GM18861 (cell line): ENCODE data around the gene TRMT44.

Experiments used
- ATAC-seq: cut with Tn5 transposase; IDR thresholded peaks from one replicate; pipeline ENCODE4 v1.9.1; 2021; ENCODE audit not compliant: unreplicated experiment

Gene TRMT44

GRCh38 chr4:8434251-8435073 lies 6.1 kb upstream of the TRMT44 start:
- no peak for ATAC-seq

GRCh38 chr4:8435656-8436121 lies 4.9 kb upstream of the TRMT44 start:
- peak; percentile 40 for ATAC-seq

DNA sequence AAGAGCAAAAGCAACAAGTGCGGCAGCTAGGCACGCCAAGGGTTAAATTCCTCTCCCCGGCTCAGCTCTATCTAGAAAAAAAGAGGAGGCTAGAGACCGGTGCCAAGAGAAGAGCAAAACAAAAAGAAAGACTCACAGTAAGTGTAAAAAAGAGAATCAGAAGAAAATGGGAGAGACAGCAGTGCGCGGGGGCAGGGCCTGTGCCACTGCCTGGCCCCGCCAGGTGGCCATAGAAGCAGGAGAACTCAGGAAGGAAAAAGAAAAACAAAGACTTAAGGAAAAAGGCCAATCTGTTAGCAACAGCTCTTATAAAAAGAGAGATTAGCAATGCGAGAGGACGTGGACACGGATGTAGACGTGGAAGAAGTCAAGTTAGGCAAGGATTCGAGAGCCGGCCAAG lies 3.3 kb upstream of the TRMT44 start:
- no peak for ATAC-seq

DNA sequence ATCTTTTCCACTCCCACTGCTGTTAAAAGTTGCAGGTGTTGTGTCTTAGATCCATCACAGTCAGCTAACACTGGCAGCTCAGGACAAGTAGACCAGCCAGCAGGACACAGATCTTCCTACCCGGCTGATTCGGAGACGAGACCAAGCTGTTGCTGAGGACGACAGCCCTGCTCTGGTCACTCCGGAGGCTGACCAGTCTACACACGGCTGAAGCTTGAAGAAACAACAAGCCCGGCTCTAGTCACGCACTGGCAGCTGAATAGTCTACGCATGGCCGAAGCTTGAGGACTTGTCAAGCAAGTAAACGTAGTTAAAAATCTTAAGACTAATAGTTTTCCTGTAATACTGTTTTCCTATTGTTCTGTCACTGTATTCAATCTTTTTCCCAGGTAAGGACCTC lies 1.8 kb upstream of the TRMT44 start:
- no peak for ATAC-seq

DNA sequence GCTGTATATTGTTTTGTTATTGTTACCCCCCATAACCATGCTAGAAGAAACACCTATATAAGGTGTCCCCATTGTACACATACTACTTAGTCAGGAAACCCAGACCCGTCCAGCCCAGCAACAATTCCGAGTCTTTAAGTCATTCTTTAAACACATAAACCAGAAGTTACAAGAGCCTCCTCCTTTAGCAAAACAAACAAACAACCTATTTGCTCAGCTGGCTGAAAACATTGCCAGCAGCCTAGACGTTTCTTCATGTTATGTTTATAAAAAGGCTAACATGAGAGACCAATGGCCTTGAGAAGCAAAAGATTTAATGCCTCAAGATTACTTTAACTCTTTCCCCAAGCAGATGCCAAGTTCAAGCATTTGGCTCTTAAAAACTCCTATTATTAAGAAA lies 1.4 kb upstream of the TRMT44 start:
- ATAC-seq, result no peak

GRCh38 chr4:8439914-8440491 lies 574 bp upstream of the TRMT44 start:
- ATAC-seq, result peak; percentile 25

GRCh38 chr4:8441499-8442091 lies 1.0 kb downstream of the TRMT44 start:
- no peak for ATAC-seq

DNA sequence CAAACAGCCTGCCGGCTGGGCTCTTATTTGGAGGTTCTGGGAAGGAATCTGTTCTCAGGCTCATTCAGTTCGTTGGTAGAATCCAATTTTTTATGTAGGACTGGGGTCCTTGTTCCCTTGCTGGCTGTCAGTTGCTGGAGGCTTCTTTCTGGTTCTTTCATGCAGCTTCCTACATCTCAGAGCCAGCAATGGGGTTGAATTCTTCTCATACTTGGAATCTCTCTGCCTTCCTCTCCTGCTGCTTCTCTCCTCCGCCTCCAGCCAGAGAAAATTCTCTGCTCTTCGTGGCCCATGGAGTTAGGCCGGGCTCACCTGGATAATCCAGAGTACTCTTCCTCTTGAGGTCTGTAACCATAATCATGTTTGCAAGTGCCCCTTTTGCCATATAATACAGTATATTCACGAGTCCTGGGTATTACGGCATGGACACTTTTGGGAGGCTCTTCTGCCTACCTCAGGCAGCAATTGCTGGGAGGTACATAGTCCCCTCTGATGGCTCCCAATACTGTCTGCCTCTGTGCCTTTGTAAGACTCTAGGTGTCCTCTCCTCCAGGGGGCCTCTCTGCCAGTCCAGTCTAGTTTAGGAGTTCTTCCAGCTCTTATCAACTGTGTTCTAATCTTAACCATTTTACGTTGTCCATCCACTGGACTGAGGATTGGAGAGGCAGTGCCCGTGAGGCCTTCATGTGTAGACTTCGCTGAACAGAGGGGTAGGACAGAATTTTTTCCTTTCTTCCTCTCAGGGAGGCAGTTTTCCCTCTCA lies 2.2 kb downstream of the TRMT44 start:
- ATAC-seq, result no peak

GRCh38 chr4:8443801-8444200 lies 3.2 kb downstream of the TRMT44 start:
- no peak for ATAC-seq

GRCh38 chr4:8446122-8446521 lies 5.5 kb downstream of the TRMT44 start:
- no peak for ATAC-seq

DNA sequence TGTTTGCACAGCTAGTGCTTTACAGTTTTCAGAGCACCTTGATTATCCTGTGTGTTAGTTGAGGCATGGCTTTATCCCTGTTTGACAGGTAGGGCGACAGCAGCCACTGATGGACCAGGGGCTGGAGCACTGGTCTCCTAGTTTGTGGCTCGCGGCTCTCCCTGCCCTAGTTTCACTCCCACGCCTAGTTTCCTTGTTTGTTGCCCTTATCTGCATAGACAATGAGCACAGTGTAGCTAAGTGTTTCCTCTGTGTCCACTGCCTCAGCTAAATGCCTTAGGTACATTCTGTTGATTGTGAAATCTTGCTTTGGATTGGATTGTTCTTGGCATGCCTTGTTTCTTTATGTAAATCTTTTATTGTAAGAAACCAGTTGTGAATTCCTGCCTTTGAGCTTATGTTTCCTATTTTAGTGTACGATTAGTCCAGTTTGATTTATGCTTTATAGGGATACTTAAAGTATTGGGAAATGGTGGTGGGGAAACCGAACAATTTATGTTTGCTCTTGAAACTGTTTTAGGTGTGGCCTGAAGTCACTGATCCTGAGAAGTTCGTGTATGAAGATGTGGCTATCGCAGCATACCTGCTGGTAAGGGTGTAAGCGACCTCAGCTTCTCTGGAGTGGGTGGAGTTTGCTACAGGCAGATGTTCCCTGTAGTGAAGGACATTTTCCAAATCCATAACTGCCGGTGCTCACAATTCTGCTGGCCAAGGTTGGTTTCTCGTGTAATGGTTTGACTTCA lies 11.0 kb downstream of the TRMT44 start:
- no peak for ATAC-seq

GRCh38 chr4:8453957-8454356 lies 13.4 kb downstream of the TRMT44 start:
- ATAC-seq, result no peak

DNA sequence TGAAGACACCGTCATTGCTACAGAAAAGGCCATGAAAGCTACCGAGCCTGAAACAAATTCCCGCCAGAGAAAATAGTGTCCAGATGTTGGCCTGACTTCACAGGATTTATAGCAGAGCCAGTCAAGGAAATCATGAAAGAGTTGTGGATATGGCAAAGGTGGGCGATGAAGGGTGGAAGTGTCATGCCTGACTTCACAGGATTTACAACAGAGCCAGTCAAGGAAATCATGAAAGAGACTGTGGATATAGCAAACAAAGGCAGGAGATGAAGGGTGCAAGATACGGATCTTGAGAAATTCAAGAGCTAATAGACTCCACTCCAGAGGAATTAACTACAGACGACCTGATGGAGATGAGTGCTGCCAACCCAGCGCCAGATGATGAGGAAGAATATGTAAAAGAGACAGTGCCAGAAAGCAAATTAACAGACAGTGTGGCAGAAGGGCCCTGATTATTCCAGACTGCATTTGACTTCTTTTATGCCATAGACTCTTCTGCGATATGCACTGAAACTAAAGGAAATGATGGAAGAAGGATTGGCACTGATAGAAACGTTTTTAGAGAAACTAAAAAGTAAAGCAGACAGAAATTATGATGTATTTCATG lies 17.2 kb downstream of the TRMT44 start:
- no peak for ATAC-seq

DNA sequence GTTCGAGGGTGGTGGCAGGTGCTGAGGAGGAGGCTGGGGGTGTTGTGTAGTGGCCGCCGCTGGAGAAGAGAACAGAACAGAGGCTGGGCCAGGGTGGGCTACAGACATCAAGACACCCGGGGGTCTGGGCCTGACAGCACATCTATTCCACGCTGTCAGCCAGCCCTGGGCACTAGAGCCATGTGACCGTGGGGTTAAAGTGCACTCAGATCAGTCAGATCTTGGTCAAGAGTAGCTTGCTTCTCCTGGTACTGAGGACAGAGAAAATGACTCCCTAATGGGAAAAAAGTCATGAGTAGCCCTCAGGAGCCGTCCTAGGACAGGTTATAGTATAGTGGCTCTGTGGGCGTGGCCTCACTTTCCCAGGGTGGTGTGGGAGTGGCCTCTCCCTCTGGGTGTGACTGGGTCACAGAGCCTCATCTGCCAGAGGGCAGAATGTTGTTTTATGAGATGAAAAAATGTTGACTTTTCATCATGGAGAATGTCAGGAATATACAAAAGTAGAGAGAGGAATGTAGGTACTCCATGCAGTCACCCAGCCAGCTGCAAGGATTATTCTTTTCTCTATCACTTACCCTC lies 19.4 kb downstream of the TRMT44 start:
- no peak for ATAC-seq

DNA sequence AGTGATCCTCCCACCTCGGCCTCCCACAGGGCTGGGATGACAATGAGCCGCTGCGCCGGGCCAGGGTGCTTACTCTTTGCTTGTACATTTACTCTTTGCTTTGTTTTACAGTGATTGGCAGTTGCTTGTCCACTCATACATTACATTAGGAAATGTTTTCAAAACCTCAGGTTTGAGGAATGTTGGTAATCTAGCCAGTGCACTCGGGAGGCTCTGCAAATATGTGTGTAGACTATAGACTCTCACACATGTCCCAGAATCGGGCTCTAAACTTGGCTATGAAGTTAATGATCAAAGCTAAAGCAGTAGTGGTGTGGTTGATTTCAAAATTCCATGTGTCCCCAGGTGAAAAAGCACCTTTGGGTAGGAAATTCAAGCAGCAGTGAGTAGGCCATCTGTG lies 20.5 kb downstream of the TRMT44 start:
- no peak for ATAC-seq

DNA sequence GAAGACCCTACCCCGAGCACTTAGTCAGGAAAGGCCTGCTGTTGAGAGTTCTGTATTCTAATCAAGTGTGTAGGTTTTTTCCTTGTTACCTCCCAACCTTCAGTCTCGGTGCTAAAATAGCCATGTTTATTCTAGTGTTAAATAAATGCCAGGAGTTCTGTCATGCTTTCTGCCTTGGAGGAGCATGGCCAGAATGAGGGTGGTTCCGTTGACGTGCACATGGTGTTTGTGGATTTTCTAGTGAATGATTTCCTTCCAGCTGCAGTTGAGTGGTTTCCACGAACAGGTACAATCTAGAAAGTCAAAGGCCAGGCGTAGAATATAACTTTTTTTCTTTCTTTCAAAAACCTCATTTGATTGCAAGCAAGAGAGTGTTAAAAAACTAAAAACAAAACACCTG lies 21.0 kb downstream of the TRMT44 start:
- ATAC-seq, result no peak

DNA sequence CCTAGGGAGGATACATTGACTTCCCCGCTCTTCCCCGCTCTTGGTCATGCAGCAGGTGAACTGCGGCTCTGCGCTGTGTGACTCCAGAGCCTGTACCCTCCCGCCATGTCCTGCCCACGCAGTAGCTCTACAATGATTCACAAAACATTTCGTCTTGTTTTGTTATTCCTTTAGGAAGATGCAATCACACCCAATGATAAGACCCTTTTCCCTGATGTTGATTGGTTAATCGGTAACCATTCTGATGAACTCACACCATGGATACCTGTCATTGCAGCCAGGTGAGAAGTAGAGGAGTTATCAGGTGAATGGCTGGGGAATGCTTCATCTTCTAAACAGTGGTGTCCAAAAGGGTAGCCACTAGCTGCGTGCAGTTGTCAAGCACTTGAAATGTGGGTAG lies 23.2 kb downstream of the TRMT44 start:
- no peak for ATAC-seq

DNA sequence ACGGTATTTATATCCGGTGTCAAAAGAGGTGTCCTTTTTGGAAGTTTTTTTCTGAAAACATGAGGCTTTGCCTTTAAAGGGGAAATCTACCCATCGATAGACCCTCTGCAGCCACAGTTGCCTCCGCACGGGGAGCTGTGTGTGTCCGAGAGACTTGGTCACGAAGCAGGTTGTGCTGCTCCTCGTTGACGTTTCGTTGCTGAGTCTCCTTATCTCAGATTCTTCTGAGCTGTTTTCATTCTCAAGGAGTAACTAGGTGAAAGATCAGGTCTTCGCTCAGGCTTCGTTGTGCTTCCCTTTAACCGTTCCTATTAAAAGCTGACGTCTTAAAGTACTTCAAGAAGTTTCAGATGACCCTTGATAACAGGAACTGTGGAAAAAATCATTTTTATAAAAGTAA lies 23.8 kb downstream of the TRMT44 start:
- no peak for ATAC-seq

DNA sequence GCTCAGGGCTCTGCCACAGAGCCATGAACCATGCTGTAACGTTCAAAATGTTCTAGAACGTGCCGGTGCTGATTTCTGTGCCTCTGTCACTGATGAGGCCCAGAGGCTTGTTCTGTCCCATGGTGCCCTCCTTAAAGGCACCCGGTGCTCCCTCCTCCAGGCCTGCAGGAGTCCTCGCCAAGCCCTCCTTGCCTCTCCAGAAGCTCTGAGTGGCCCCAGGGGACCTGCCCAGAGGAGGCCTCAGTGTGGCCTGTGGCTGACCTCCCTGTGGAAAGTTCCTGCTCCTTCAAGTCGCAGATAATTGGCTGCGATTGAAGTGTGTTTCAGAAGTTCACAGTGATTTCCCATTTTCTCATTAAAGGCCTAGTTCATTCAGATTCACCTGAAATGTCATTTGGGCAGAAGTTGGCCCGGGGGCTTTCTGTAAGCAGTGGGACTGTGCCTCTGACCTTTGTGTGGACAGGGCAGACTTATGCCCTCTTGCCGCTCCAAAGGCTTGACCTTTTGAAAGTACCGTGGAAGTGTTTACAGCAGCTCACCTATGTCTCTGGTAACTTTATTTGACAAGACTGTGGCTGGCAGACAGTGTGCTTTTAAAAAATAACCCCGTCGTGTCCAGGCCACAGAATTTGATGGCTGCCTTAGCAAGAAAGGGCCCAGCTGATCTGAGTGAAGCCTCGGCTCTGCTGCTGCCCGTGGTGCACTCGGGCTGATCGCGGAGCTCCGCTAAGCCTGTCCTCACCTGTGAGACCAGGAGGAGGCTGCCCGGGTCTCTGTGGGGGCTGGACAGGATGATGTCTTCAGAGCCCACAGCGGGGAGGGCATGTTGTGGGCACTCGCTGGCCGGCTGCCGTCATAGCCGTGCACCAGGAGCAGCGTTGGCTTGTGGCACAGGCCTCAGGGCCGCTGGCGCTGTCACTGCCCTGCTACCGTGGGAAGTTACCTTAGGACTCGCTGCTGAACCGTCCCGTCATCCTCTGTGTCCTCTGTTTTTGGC lies 25.3 kb downstream of the TRMT44 start:
- ATAC-seq, result no peak
